Right kidney (tissue), 1 donor: ENCODE measurements around the gene LRRTM2.
"Not testable (repeated sequence)": the region's sequence is repeated elsewhere in the genome, so short reads cannot be mapped to it uniquely, and the experiment has no call there.

Experiments
- DNase-seq: peaks from one replicate; pipeline ENCODE4 v3.0.0-alpha.2; 2016

The LRRTM2 gene

DNA sequence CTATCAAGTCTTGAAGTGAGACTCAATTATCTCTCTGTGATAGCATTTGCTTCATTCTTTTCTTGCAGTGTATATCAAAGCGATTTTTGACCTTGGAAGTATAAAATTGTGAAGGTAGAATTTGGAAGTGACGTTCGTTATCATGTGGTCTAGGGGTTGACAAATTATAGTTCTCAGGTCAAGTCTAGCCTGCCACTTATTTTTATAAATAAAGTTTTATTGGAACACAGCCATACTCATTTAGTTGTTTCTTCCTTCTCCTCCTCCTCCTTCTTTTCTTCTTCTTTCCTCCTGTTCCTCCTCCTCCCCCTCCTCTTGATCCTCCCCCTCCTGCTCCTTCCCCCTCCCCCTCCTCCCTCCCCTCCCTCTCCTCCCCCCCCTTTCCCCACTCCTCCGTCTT is 38.0 kb downstream of the LRRTM2 start:
- no peak for DNase-seq

DNA sequence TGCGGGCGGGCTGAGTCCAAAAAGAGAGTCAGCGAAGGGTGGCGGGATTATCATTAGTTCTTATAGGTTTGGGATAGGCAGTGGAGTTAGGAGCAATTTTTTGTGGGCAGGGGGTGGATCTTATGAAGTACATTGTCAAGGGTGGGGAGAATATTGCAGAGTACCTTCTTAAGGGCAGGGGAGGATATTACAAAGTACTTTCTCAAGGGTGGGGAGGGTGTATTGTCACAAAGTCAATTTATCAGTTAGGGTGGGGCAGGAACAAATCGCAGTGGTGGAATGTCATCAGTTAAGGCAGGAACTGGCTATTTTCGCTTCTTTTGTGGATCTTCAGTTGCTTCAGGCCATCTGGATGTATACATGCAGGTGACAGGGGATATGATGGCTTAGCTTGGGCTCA is 40.3 kb downstream of the LRRTM2 start:
- DNase-seq: not testable (repeated sequence)

DNA sequence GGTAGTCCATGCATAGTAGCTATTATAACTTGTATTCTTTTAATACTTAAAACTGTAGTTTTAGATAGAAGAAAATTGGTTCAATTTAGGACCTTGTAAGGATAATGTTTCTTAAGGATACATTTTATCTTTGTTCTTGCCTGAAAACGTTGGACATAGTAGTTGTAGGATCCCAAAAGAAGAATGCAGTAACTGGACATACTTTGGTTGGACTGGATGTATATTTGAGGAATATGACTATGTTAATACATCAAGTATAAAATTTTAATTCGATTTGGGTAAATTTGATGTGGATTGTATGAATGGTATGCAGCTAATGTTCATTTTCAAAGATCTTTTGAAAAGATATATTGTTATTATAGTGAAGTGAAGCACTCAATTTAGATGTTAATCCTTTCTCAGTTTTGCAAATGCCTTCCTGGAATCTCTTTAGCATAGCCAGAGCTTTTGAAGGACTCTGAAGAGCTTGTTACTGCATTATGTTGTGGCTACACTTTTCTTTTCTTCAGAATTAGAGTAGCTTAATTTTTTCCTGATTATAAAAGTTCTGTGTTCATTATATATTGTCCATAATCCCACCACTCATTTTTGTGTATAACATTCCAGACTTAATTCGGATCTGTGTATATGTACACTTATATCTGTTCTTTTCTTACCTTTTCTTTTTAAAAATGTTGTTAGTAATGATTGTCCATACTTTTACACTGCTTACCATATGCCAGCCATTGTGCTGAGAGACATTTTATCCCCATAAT is 41.2 kb downstream of the LRRTM2 start:
- DNase-seq: no peak

DNA sequence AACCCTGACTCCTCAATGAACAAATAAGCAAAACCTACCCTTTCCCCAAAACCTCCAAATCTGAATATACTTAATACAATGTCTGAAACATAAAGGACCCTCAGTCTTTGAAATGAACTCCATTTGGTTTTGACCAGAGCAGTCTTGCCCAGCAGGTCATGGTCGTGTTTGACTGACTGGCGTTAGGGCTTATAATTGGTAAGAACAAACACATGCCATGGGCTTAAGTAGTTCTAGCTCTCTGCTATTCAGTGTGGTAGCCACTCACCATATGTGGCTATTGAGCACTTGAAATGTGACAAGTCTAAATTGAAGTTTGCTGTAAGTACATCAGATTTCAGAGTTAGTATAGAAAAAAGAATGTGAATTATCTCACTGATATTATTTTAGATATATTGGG is 42.1 kb downstream of the LRRTM2 start:
- no peak for DNase-seq

DNA sequence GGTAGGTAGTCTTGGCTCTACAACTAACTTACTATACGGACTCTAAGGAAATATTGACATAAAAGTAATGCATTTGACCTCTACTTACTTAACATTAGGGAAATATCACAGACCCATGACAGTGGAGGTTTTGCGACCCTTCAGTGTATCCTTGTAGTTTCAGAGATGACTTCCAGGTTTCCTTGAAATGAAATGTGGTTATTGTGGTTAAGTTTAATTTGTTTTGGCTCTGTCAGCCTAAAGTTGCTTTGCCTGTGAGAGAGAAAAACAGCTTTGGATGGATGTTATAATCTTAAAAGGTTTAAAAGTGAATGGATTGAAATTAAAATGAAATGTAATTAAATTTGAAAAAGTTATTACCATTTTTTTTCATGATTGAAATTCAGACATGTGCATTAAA is 42.9 kb downstream of the LRRTM2 start:
- no peak for DNase-seq

DNA sequence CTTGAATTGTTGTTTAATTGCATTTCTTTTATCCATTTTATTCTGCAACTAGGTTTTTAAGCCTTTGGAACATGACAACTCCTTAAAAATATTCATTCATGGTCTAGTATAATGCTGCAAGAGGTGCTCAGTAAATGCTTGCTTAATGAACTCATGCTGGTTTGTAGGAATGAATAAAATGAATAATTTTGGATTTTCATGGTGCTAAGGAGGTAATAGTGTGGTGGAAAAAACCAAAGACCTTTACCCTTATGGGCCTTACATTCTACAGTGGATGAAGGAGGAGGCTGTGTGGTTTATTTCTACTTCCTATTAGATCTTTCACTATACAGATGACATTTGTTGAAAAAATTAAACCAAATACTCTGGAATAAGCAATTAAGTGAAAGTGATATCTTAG is 43.4 kb downstream of the LRRTM2 start:
- DNase-seq: no peak

- no peak for DNase-seq
Observed at GRCh38 chr5:138829341-138829740, 45.8 kb downstream of the LRRTM2 start.

GRCh38 chr5:138828556-138828955 is 46.6 kb downstream of the LRRTM2 start:
- no peak for DNase-seq

- no peak for DNase-seq
Observed at GRCh38 chr5:138824924-138825863, 49.9 kb downstream of the LRRTM2 start.

DNA sequence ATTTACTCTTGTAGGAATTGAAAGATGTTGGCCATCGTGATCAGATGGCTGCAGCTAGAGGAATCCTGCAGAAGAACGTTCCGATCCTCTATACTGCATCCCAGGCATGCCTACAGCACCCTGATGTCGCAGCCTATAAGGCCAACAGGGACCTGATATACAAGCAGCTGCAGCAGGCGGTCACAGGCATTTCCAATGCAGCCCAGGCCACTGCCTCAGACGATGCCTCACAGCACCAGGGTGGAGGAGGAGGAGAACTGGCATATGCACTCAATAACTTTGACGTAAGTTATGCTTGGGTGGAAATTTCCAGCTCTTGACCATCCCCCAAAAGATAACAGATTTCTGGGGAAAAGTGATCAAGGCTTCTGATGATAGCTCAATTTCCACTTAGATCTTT is 50.6 kb downstream of the LRRTM2 start:
- no peak for DNase-seq

DNA sequence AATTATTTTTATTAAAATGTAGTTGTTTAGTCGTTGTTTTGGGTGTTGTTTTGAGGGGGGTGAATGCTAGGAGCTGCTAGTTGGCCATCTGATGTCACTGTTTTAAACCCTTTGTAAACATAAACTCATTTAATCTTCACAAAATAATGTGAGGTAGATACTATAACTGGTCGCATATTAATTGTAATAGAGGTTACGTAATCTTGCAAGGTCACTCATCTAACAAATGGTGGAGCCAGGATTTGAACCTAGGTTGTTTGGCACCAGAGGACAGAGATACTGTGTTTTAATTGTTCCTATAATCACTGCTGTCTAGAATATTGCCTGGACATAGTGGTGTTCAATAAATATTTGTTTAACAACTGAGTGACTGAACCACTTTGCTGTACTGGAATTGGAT is 54.4 kb downstream of the LRRTM2 start:
- no peak for DNase-seq

DNA sequence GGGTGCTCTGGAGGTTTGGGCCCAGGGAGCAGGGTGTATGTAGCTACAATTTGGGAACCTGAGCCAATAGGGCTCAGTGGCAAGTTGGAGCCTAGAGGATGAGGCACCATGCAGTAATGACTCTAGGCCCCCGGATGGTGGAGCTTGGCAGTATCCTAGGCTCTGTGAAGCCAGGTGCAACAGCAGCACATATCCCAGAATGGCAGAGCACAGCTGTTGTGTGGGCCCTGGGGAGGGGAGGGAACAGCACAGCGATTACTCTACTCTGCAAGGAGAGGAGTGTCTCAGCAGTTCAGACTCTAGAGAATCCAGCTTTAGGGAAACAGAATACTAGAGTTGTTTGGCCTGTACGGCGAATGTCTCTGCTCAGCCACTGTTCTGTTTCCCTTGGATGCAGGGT is 56.1 kb downstream of the LRRTM2 start:
- no peak for DNase-seq
